ENCODE results near the gene MYLK. TPM values are rescaled to one million over a fixed set of nuclear protein-coding genes. Genes with fewer than 3 reads are reported as not detected.

MYLK gene
- total and polyA plus RNA-seq, 11 donors, result 3.2 to 20.7 (median 12.4) TPM

- TF ChIP-seq CTCF (IDR thresholded peaks at IDR 0.05) (no peak), POLR2A (IDR thresholded peaks at IDR 0.05) (no peak)
- 95 to 100% (median 98%) methylated on average over 6 of the region's 6 CpGs for WGBS, 4 donors
- H3K4me3 ChIP-seq, result no peak overlapping the region
- ATAC-seq (no peak), DNase-seq (no peak)
- peaks cover 0 to 5% (median 0%) of the 10 kb centered on the region in 9 donors for H3K36me3 ChIP-seq
- no peaks in the 10 kb centered on the region for H3K27me3 ChIP-seq
- intact Hi-C loops (cut with DNase I), result no loop called here
- peak overlapping the region in 1 of 12 donors; percentile 90 for H3K27ac ChIP-seq
- no peaks in the 10 kb centered on the region for H3K9me3 ChIP-seq
- H3K4me1 ChIP-seq, result peaks cover 0 to 25% (median 8%) of the 10 kb centered on the region in 12 donors
These were observed 201.8 kb downstream of the MYLK start for GRCh38 chr3:123682302-123682701.

GRCh38 chr3:123679712-123680386 lies 204.3 kb downstream of the MYLK start:
- Histone ChIP-seq H3K27me3 (no peaks in the 10 kb centered on the region), H3K9me3 (no peaks in the 10 kb centered on the region), H3K4me3 (no peak overlapping the region), H3K36me3 (peaks cover 0 to 5% (median 0%) of the 10 kb centered on the region in 9 donors), H3K27ac (peak overlapping the region in 1 of 12 donors; percentile 90), H3K4me1 (peaks cover 0 to 36% (median 3%) of the 10 kb centered on the region in 12 donors)
- peak in 2 of 4 donors; percentile 15 to 34 for ATAC-seq
- intact Hi-C loops (cut with DNase I), result no loop called here
- WGBS, 4 donors, result 57 to 77% (median 67%) methylated on average over 5 to 8 of the region's 8 CpGs
- TF ChIP-seq POLR2A (IDR thresholded peaks at IDR 0.05) (no peak), CTCF (IDR thresholded peaks at IDR 0.05) (no peak)
- DNase-seq, result no peak

- H3K36me3 ChIP-seq, result peaks cover 0 to 5% (median 0%) of the 10 kb centered on the region in 9 donors
- WGBS, 4 donors, result 50 to 62% (median 57%) methylated on average over 6 to 8 of the region's 8 CpGs
- H3K27ac ChIP-seq, result peak overlapping the region in 1 of 12 donors; percentile 90
- DNase-seq (no peak), ATAC-seq (peak in 3 of 4 donors; percentile 29 to 61 (median 30))
- no peak overlapping the region for H3K4me3 ChIP-seq
- peaks cover 0 to 36% (median 3%) of the 10 kb centered on the region in 12 donors for H3K4me1 ChIP-seq
- no peaks in the 10 kb centered on the region for H3K9me3 ChIP-seq
- intact Hi-C loops (cut with DNase I), result no loop called here
- TF ChIP-seq CTCF (IDR thresholded peaks at IDR 0.05) (no peak), POLR2A (IDR thresholded peaks at IDR 0.05) (no peak)
- H3K27me3 ChIP-seq, result no peaks in the 10 kb centered on the region
These were observed 206.0 kb downstream of the MYLK start for GRCh38 chr3:123678108-123678511.

- intact Hi-C loops (cut with DNase I), result no loop called here
- Histone ChIP-seq H3K4me3 (no peak overlapping the region), H3K27ac (peak overlapping the region in 1 of 12 donors; percentile 90), H3K4me1 (peaks cover 0 to 28% (median 9%) of the 10 kb centered on the region in 12 donors), H3K9me3 (no peaks in the 10 kb centered on the region), H3K27me3 (no peaks in the 10 kb centered on the region), H3K36me3 (no peaks in the 10 kb centered on the region)
- DNase-seq (no peak), ATAC-seq (no peak)
- no peak for TF ChIP-seq CTCF (IDR thresholded peaks at IDR 0.05)
- TF ChIP-seq POLR2A (IDR thresholded peaks at IDR 0.05), result no peak
- WGBS, 4 donors, result 88 to 95% (median 92%) methylated on average over 3 of the region's 3 CpGs
These were observed 211.5 kb downstream of the MYLK start for GRCh38 chr3:123672429-123673146.
